Epithelial cell of proximal tubule (primary cell): ENCODE data around the gene IRF6. TPM values are rescaled to one million over a fixed set of nuclear protein-coding genes. Genes with fewer than 3 reads are reported as not detected.

Experiments
- DNase-seq: peaks from one replicate; pipeline ENCODE4 v3.0.0-alpha.2; 2011; ENCODE audit warnings: low read depth
- H3K4me3 ChIP-seq: 2 replicates; pipeline ENCODE4 v1.5.1; 2011; ENCODE audit warnings: low read depth, mild to moderate bottlenecking, low read length
- CTCF ChIP-seq: conservative IDR thresholded peaks from 2 replicates; pipeline ENCODE4 v1.5.1; 2012; ENCODE audit warnings: low read depth, mild to moderate bottlenecking, low read length
- total RNA-seq: library from RNA; depleted of rRNA; stranded (reverse); fragments of >200 nt; gene quantifications from 2 replicates; pipeline ENCODE4 v1.2.3, GENCODE V29; 2015

IRF6 gene
- total RNA-seq, 1 donor from 2014 or later, result 43.8 TPM

- DNase-seq, result no peak
- H3K4me3 ChIP-seq, result no peak overlapping the region
- TF ChIP-seq CTCF, result no peak
Measured at GRCh38 chr1:209770636-209771415, 35.1 kb downstream of the IRF6 start.

GRCh38 chr1:209769971-209770370 lies 36.0 kb downstream of the IRF6 start:
- no peak for DNase-seq
- no peak for TF ChIP-seq CTCF
- no peak overlapping the region for H3K4me3 ChIP-seq

GRCh38 chr1:209769171-209769904 lies 36.6 kb downstream of the IRF6 start:
- no peak overlapping the region for H3K4me3 ChIP-seq
- no peak for DNase-seq
- no peak for TF ChIP-seq CTCF

- no peak for DNase-seq
- no peak overlapping the region for H3K4me3 ChIP-seq
- no peak for TF ChIP-seq CTCF
Measured at GRCh38 chr1:209768354-209768774, 37.6 kb downstream of the IRF6 start.

GRCh38 chr1:209767706-209768105 lies 38.2 kb downstream of the IRF6 start:
- no peak for DNase-seq
- H3K4me3 ChIP-seq, result no peak overlapping the region
- no peak for TF ChIP-seq CTCF

GRCh38 chr1:209767096-209767495 lies 38.8 kb downstream of the IRF6 start:
- TF ChIP-seq CTCF, result no peak
- DNase-seq, result no peak

More at GRCh38 chr1:209767096-209767495, 38.8 kb downstream of the IRF6 start:
- no peak overlapping the region for H3K4me3 ChIP-seq
